GOT3 (cell line): ENCODE measurements around the gene TMEM221.
"Not testable (repeated sequence)": the region's sequence is repeated elsewhere in the genome, so short reads cannot be mapped to it uniquely, and the experiment has no call there.

Experiments used
- DNase-seq: peaks from one replicate; lab custom pipeline; 2025; ENCODE audit warnings: mixed read lengths; lab: John Stamatoyannopoulos, UW

TMEM221 gene

DNA sequence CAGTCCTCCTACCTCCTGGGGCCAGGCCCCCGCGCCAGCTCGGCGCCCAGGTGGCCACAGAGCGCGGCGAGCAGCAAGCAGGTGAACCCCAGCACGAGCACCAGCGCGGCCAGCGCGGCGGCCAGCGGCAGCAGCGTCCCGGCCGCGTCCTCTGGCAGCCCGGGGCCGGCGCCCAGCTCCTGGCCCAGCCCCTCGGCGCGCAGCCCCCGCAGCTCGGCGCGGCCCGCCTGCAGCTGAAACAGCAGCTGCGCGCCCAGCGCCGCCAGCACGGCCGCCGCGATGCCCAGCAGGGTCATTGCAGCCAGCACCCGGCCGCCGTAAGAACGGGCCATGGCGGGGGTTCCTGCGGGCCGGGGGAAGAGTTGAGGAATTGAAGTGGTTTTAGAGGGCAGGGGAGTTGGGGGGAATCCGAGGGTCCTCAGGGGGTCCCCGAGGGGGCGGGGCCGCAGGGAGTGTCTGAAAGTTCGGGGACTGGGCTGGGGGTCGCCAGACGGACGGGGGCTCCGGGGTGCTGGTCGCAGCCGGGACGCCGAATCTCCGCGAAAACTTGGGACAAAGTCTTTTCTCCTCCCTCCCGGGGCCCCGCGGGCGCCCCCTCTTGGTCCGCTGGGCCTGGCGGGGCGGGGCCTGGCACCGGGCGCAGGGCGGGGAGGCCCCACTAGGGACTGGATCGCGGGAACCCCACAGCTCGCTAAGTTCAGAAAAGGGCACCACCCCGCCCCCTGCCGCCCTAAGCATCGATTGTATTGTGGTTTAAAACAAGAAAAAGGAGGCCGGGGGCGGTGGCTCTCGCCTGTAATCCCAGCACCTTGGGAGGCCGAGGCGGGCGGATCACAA lies at the start of gene TMEM221:
Gene TMEM221 (minus strand): TSS at position 538 of the 837 bp plus-strand sequence. CDS start 206 bp downstream, at position 332.
- DNase-seq = no peak

DNA sequence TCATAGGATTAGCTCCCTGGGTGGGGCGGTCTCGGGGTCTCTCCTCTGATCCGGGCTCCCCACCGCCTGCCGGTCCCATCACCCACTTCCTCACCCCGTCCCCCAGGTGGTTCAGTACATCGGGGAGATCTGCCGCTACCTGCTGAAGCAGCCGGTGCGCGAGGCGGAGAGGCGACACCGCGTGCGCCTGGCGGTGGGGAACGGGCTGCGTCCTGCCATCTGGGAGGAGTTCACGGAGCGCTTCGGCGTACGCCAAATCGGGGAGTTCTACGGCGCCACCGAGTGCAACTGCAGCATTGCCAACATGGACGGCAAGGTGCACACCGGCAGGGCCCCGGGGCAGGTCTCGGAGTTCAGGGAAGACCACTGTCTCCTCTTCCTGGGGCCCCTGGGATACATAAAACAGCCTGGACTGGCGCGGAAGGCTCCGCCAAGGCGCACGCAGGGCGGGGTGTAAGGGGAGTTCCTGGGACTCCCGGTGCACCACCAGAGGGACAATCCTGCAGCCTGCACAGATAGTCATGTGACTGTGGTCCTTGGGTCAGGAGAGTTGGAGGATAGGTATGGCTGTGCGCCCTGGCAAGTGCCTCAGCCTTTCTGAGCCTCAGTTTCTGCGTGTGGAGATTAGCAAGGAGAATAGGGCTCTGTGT lies 48.8 kb upstream of the TMEM221 start:
- DNase-seq = no peak

DNA sequence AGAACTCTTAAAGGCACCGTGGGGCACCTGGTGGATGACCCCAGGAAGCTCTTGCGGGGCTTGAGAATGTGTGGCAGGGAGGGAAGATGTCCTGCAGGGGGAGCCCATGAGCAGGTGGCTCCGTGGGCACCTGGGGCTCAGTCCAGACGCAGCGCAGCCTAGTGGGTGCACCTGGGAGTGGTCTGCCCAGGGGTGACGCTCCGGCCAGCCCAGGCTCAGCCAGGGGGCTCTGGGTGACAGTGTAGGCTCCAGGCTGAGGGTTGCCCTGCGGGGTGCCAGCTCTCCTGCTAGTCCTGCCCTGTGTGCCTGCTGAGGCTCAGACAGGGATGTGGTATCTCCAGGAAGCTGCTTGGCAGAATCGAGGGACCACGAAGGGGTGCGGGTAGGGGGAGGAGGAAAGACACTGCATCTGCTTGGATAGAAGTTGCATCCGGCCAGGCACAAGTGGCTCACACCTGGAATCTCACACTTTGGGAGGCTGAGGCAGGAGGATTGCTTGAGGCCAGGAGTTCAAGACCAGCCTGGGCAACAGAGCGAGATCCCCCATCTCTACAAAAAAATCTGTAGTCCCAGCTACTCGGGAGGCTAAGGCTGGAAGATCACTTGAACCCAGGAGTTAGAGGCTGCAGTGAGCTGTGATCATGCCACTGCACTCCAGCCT lies 48.0 kb upstream of the TMEM221 start:
- DNase-seq = no peak

DNA sequence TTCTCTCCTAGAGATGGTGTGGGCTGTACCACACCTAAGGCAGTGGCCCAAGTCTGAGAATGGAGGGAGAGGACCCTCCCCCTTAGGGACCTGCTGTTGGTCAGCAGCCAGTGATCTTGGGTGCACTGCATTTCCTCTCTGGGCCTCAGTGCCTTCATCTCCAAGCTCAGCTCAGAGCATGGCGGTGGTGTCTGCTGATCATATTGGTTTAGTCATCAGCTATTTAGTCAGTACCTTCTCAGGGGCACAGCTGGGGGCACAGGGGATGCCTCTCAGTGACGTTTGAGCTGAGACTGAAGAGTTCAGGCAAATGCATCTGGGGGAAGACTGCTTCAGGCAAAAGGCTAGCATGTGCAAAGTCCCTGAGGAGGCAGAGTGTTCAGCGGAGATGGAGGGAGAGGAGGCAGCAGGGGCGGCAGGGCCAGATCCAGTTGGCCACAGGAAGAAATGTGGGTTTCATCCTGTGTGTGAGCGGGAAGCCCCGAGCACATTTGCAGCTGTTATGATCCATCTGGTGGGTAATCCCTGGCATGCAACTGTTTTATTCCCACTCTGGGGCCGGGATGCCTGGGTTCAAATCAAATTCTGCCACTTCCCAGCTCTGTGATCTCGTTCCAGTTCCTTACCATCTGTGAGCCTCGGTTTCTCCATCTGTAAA lies 47.3 kb upstream of the TMEM221 start:
- no peak for DNase-seq

DNA sequence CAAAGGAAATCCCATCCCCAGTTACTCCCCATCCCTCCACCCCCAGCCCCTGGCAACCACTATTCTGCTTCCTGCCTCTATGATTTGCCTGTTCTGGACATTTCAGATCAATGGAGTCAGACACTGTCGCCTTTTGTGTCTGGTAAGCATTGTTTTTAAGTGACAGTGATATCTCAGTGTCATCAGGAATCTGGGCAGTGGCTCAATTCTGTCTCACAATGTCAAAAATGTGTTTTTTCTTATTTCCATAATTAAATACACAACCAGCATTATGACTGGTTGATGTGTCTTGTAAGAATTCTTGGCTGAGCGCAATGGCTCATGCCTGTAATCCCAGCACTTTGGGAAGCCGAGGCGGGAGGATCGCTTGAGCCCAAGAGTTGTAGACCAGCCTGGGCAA lies 42.8 kb upstream of the TMEM221 start:
- DNase-seq = no peak

DNA sequence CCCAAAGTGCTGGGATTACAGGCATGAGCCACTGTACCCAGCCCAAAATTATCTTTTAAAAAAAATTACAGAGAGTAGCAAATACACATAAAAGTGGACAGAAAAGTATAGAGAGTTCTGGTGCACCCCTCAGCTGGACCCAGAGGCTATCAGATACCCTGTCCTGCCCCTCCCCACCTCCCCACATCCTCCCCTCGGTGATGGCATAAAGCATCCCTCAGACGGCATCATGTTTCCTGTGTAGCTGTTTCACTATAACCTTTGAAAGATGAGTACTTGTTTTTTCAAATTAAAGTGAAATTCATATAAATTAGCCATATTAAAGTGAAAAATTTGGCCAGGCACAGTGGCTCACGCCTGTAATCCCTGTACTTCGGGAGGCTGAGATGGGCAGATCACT lies 41.9 kb upstream of the TMEM221 start:
- DNase-seq = no peak

DNA sequence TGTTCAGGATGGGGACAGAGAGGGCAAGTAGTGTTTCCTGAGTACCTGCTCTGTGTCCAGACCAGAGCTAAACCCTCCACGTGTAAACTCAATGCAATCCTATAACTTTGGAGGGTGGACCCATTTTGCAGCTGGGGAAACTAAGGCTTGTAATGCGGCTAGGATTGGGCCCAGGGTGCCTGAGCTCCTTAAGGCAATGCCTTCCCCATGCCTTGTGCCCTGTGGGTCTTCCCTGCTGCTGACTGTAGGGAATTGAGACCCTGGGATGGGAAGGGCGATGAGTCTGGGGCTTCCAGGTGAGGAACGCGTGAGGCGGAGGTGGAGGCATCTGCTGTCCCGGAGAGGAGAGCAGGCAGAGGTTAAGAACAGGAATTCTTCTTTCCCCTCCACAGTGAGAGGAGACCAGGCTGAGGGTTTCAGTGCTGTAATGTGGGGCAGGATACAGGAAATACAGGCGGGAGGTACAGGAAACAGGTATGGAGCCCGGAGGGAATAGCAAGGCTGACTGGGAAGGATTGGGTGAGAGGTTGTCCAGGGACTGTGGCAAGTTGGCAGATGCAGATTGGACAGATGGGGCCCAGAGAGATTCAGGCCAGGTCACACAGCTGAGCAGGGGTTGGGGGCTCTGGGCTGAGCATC lies 41.0 kb upstream of the TMEM221 start:
- no peak for DNase-seq

DNA sequence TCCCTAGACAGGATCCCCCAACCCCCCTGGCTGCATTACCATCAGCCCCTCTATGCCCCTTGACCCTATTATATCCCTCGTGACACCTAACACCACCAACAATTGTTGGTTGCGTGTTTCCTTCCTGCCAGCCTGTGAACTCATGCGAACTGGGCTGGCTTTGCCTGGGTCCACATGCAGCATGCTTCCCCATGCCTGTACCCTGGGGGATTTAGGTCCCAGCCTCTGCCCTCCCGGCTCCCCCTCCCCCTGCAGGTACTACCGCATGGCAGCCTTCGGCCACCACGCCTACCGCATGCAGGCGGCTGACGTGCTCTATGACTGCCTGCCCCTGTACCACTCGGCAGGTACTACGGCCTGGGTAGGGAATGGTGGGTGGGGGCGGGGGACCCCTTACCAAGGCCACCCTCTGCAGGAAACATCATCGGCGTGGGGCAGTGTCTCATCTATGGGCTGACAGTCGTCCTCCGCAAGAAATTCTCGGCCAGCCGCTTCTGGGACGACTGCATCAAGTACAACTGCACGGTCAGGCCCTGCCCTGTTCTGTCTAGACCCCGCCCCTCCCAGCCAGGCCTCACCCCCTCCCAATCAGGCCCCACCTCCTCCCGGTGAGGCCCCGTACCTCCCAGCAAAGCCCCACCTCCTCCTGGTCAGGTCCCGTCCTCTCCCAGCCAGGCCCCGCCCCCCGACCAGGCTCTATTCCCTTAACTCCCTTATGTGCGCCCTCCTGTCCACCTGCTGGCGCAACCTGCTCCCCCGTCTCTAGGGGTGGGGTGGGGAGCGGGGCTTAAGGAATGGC lies 40.3 kb upstream of the TMEM221 start:
- DNase-seq = no peak

DNA sequence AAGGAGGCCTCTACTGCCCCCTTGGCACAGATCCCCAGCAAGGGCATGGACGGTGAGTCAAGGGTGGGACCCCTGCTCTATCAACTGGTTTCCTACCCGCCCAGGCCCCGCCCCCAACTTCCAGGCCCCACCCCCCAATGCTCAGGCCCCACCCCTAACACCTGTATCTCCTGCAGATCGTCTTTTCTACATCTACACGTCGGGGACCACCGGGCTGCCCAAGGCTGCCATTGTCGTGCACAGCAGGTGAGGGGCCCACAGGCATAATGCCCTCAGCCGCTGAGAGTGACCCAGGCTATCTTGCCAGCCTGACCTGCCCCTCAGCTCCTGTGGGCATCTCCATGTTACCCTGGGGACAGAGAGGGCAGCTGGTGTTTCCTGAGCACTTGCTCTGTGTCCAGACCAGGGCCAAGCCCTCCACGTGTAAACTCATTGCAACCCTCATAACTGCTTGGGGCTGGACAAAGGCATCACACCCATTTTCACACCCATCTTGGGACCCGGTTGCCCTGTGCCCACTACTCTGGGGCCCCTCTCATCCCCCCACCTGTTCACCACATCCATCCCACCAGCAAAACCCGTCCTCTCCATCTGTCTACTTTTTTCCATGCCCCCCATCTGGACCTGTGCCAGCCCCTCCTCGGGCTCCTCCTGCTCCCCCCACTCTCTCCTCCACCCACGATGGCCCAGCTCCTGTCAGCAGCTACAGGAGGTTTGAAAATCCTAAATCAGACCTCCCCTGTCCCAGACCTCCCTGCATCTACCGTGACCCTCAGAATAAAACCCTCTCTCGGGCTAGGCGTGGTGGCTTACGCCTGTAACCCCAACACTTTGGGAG lies 39.0 kb upstream of the TMEM221 start:
- no peak for DNase-seq

DNA sequence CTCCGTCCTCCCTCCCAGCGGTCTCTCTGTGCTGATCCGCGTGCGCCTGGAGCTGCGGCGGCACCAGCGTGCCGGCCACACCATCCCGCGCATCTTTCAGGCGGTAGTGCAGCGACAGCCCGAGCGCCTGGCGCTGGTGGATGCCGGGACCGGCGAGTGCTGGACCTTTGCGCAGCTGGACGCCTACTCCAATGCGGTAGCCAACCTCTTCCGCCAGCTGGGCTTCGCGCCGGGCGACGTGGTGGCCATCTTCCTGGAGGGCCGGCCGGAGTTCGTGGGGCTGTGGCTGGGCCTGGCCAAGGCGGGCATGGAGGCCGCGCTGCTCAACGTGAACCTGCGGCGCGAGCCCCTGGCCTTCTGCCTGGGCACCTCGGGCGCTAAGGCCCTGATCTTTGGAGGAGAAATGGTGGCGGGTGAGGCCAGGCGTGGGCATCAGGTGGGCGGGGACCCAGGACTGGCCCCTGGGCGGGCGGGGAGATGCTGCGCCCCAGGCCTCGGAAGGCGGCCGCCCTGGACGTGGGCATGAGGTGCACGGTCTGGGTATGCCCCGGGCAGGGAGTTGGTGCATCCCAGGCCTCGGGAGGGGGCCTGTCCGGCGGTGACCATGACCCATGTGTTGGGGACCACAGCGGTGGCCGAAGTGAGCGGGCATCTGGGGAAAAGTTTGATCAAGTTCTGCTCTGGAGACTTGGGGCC lies 38.2 kb upstream of the TMEM221 start:
- no peak for DNase-seq

DNA sequence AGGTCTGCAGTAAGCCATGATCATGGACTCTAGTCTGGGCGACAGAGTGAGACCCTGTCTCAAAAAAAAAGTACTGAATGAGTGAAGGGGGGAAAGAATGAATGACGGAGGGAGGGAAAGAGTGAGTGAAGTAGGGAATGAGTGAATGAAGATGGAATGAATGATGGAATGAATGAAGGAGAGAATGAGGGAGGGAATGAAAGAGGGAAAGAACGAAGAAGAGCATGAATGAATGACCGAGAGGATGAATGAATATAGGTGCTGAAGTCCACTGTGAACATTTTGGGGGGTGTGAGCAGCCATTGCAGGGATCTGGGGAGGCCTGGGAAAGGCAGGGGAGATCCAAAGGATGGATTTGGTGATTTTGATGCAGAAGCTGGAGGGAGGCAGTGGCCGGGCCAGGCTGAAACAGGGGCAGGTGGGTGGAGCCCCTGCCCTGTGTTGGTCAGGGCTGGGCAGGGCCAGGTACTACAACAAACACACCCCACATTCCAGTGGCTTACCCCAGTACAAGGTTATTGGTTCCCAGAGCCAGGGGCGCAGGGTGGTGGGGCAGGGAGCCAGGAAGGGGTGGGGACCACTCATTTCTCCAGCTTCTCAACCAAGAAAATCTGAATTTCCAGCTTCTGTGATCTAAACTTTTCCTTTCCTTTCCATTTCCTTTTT lies 36.2 kb upstream of the TMEM221 start:
- DNase-seq = no peak

DNA sequence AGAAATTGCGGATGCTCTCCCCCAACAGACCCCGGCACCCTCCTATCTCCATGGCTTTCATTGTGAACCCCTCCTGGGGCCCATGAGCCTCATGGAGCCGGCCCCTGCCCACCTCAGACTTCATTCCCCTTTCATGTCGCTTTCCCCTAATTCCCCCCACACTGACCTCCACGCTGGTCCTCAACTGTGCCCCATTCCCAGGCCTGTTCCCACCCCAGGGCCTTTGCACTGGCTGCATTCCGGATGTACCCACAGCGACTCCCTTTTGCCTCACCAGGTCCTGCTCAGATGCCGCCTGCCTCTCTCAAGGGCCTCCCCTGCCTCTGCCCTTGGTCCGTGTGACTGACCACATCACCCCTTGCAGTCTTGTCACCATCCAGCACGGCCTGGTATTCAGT lies 35.1 kb upstream of the TMEM221 start:
- DNase-seq = no peak

DNA sequence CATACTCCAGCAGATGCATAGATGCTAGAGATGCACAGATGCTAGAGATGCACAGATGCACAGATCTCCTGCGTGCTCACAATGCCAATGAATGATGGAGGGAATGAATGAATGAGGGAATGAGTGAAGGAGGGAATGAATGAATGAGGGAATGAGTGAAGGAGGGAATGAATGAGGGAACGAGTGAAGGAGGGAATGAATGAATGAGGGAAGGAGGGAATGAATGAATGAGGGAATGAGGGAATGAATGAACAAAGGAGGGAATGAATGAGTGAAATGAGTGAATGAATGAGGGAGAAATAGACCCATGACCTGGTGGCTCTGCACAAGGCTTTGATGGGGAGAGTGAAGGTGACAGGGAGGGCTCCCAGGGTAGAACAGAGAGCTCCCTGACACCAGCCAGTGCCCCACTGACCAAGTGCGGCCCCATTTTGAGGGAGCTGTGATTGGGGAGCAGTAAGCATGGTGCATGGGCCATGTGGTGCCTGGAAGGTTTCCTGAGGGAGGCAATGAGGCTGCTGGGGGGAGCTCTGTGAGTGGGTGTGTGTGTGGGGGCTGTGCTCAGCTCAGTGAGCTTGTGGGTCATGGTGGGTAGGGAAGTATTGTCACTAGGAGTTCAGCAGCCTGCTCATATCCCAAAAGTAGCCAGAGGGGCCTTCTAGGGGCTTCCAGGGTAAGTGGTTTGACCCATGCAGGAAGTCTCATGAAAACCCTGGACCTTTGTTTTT lies 34.6 kb upstream of the TMEM221 start:
- DNase-seq = no peak

DNA sequence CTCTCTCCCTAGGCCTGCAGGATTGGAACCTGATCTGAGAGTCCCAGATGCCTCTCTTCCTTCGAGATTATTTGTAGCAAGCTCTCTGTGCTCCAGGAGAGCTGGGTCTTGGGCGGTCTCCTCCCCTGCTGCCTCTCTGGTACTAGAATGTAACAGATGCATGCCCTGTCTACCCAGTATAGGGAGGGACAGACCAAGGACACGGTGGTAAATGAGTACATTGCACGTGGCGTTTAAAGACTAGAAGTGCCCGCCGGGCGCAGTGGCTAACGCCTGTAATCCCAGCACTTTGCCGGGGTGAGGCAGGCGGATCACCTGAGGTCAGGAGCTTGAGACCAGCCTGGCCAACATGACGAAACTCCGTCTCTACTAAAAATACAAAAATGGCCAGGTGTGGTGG lies 33.5 kb upstream of the TMEM221 start:
- no peak for DNase-seq

DNA sequence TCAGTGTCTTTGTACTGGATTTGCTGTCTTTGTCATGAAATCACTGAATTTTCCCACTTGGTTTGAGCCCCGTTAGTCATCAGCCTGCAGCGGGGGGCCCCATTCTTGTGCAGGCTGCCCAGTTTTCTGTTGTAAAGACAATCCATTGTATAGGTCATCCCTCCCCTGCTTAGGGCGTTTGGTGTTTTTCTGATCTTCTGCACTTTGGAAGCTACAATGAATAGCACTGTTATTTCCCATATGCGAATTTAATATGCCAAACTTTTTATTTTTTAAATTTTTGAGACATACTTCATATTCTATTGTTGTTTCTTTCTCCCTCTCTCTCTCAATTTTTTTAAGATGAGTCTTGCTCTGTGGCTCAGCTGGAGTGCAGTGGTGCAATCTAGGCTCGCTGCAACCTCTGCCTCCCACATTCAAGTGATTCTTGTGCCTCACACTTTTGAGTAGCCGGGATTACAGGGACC lies 30.9 kb upstream of the TMEM221 start:
- peak; percentile 9 for DNase-seq

DNA sequence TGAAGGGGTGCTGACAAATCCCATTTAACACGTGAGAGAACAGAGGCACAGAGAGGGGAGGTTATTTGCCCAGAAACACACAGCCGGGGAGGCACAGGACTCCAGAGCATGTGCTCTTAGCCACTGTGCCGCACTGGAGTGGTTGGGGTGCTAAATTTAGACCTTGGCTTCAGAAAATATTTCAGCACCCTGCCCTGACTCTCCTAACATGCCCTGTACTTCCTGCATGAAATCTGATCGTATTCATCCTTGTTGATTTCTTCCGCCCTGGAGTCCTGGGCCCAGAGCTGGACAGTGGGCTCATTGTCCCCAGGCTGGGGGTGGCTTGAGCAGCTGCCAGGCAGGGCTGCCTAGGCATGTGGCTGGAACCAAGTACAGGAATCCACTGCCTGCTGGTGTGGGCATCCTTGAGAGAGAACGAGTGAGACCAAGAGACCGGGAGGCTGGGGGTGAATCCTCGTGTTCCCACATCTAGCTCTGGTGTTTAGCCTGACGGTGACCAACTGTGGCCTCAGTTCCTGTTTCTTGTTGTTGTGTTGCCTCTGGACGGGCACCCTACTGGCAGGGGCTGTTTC lies 27.2 kb upstream of the TMEM221 start:
- DNase-seq = no peak

DNA sequence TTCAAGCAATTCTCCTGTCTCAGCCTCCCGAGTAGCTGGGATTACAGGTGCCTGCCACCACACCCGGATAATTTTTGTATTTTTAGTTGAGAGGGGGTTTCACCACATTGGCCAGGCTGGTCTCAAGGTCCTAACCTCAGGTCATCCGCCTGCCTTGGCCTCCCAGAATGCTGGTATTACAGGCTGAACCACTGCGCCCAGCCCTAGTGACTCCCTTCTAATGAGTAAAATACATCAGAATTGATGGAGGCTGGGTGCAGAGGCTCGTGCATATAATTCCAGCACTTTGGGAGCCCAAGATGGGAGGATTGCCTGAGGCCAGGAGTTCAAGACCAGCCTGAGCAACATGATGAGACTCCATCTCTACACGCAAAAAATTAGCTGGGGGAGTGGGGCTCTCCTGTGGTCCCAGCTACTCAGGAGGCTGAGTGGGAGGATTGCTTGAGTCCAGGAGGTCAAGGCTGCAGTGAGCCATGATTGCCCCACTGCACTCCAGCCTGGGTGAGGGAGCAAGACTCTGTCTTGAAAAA lies 26.6 kb upstream of the TMEM221 start:
- DNase-seq = not testable (repeated sequence)

DNA sequence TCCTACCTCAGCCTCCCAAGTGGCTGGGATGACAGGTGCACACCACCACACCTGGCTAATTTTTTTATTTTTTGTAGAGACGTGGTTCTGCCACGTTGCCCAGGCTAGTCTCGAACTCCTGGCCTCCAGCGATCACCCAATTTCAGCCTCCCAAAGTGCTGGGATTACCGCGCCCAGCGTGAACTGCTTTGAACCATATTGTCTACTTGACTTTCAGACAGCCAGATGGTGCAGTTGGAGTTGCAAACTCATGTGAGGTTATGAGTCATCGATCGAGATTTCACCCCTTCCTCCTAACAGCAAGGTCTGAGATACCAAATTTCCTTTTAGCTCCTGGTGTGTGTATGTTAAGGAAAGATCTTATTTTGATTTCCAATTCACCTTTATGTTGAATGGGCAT lies 24.6 kb upstream of the TMEM221 start:
- no peak for DNase-seq
